ENCODE measurements around the gene KCNJ11. TPM values are rescaled to one million over a fixed set of nuclear protein-coding genes. Genes with fewer than 3 reads are reported as not detected.

KCNJ11 gene
- total RNA-seq, 1 donor from 2014 or later: 1.9 TPM

DNA sequence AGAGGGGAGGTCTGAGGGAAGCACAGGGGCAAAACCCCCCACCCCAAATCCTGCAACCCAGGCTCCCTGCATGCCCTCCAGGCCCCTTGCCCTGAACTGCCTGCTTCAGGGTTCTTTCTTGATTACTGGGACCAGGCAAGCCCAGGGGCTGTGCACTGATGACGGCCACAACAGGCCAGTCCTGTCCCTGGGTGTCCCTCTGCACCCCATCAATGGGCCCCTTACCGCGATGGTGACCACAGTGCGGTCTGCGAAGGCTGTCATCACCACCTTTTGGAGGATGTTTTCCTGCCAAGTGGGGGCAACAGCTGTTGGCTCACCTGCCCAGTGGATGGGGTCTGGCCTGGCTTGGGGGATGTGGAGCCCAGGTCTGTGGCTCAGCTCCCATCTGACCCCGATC is 5.0 kb upstream of the KCNJ11 start:
- Histone ChIP-seq H3K27me3 (peaks cover 4% of the 10 kb centered on the region), H3K27ac (no peak overlapping the region), H3K4me1 (peaks cover 7% of the 10 kb centered on the region), H4K20me1 (ENCODE audit: low read depth) (no peaks in the 10 kb centered on the region), H3K9me3 (ENCODE audit: low read depth) (no peaks in the 10 kb centered on the region), H3K36me3 (no peaks in the 10 kb centered on the region), H3F3A (ENCODE audit: low read depth) (peaks cover 6% of the 10 kb centered on the region), H3K79me2 (ENCODE audit: low read depth) (no peaks in the 10 kb centered on the region), H2AFZ (replicated peaks) (no peak overlapping the region), H3K9ac (no peak overlapping the region), H3K4me2 (no peak overlapping the region), H3K4me3 (no peak overlapping the region)
- DNase-seq (ENCODE audit: low spot score): no peak
- TF ChIP-seq, protein P1, sequence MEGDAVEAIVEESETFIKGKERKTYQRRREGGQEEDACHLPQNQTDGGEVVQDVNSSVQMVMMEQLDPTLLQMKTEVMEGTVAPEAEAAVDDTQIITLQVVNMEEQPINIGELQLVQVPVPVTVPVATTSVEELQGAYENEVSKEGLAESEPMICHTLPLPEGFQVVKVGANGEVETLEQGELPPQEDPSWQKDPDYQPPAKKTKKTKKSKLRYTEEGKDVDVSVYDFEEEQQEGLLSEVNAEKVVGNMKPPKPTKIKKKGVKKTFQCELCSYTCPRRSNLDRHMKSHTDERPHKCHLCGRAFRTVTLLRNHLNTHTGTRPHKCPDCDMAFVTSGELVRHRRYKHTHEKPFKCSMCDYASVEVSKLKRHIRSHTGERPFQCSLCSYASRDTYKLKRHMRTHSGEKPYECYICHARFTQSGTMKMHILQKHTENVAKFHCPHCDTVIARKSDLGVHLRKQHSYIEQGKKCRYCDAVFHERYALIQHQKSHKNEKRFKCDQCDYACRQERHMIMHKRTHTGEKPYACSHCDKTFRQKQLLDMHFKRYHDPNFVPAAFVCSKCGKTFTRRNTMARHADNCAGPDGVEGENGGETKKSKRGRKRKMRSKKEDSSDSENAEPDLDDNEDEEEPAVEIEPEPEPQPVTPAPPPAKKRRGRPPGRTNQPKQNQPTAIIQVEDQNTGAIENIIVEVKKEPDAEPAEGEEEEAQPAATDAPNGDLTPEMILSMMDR (IDR thresholded peaks at IDR 0.05): no peak
- TF ChIP-seq EZH2phosphoT487 (IDR thresholded peaks at IDR 0.05) (no peak), EZH2 (IDR thresholded peaks at IDR 0.05) (no peak)
- no peak overlapping the region for H3K4me3 Mint-ChIP-seq
- no peaks in the 10 kb centered on the region for H3K9me3 Mint-ChIP-seq
- peaks cover 6% of the 10 kb centered on the region for H3K4me1 Mint-ChIP-seq
- peaks cover 11% of the 10 kb centered on the region for H3K27me3 Mint-ChIP-seq (ENCODE audit: insufficient read depth, low read depth)
- H3K27ac Mint-ChIP-seq: no peak overlapping the region
- no peaks in the 10 kb centered on the region for H3K36me3 Mint-ChIP-seq

DNA sequence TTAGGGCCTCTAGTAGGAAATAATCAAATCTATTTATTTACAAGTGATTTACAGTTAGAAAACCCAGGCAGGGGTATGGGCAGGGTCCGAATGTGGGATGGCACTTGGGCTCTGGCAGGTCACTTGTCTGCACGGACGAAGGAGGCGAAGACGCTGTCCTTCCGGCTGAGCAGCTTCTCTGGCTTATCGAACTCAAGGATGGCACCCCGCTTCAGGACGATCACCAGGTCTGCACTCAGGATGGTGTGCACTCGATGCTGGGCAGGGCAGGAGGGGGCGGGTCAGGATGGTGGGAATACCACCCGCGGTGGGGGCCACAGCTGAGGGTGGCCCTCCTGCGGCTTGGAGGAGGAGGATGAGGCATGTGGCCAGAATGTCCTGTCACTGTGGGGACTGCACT is 4.4 kb upstream of the KCNJ11 start:
- Histone ChIP-seq H3K4me3 (no peak overlapping the region), H3K79me2 (ENCODE audit: low read depth) (no peaks in the 10 kb centered on the region), H3K27ac (no peak overlapping the region), H3K9me3 (ENCODE audit: low read depth) (no peaks in the 10 kb centered on the region), H3K27me3 (peaks cover 9% of the 10 kb centered on the region), H3K4me1 (peaks cover 8% of the 10 kb centered on the region), H3K9ac (no peak overlapping the region), H3K36me3 (no peaks in the 10 kb centered on the region), H3F3A (ENCODE audit: low read depth) (peaks cover 6% of the 10 kb centered on the region), H2AFZ (replicated peaks) (no peak overlapping the region), H3K4me2 (no peak overlapping the region), H4K20me1 (ENCODE audit: low read depth) (no peaks in the 10 kb centered on the region)
- TF ChIP-seq, protein P1 (IDR thresholded peaks at IDR 0.05): no peak
- TF ChIP-seq EZH2phosphoT487 (IDR thresholded peaks at IDR 0.05) (no peak), EZH2 (IDR thresholded peaks at IDR 0.05) (no peak)
- Mint-ChIP-seq H3K27ac (no peak overlapping the region), H3K9me3 (no peaks in the 10 kb centered on the region), H3K4me3 (no peak overlapping the region), H3K4me1 (peaks cover 6% of the 10 kb centered on the region), H3K27me3 (ENCODE audit: insufficient read depth, low read depth) (peaks cover 11% of the 10 kb centered on the region), H3K36me3 (no peaks in the 10 kb centered on the region)
- no peak for DNase-seq (ENCODE audit: low spot score)

DNA sequence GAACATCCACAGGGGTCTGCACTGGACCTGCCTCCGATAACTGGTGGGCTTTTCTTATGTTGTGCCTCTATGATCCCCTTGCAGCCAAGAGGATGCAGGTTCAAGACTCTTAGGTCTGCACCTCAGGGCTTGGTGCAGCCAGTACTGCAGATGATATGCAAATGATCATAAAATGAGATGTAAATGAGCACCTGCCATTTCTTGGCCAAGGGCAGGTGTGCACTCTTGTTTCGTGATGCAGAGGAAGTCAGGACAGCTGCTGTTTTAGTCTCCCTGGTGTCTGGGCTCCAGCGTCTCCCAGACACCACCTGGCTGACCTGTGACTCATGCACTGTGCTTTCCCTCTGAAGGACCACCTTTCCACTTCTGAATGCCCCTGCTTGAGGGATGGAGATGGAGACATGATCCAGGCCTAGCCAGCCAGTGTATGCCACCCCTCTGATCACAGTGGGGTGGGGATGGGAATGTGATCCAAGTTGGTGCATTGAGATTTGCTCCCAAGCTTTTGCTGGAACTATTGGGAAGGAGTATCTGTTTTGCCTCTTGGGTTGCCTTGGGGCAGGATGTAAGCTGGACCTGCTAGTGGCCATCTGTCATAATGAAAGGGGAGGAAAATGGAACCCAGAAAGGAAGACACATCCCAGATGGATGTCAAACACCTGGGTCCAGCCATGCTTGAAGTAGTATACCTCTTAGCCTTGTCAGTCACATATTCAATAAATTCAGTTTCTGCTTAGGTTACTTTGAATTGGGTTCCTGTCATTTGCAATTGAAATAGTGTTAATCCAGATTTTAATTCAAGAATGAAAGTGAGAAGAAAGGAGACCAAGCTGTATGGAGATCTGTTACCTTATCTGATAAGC is 3.3 kb upstream of the KCNJ11 start:
- H3K9ac ChIP-seq: no peak overlapping the region
- H3K9me3 Mint-ChIP-seq: no peaks in the 10 kb centered on the region
- H3K27ac ChIP-seq: no peak overlapping the region
- no peak overlapping the region for H3K4me2 ChIP-seq
- H3K36me3 Mint-ChIP-seq: peaks cover 3% of the 10 kb centered on the region
- no peak for DNase-seq (ENCODE audit: low spot score)
- H3K4me3 Mint-ChIP-seq: peak overlapping the region; percentile 8
- H3K79me2 ChIP-seq (ENCODE audit: low read depth): no peaks in the 10 kb centered on the region
- no peak overlapping the region for H3K27ac Mint-ChIP-seq
- peaks cover 13% of the 10 kb centered on the region for H3K27me3 ChIP-seq
- H3K9me3 ChIP-seq (ENCODE audit: low read depth): no peaks in the 10 kb centered on the region
- H3K36me3 ChIP-seq: no peaks in the 10 kb centered on the region
- no peak overlapping the region for H3K4me3 ChIP-seq
- H4K20me1 ChIP-seq (ENCODE audit: low read depth): no peaks in the 10 kb centered on the region
- peaks cover 8% of the 10 kb centered on the region for H3K4me1 ChIP-seq
- peaks cover 6% of the 10 kb centered on the region for H3K4me1 Mint-ChIP-seq
- no peak overlapping the region for H2AFZ ChIP-seq (replicated peaks)
- peaks cover 6% of the 10 kb centered on the region for H3F3A ChIP-seq (ENCODE audit: low read depth)
- peaks cover 13% of the 10 kb centered on the region for H3K27me3 Mint-ChIP-seq (ENCODE audit: insufficient read depth, low read depth)
- TF ChIP-seq, protein P1 (IDR thresholded peaks at IDR 0.05): no peak
- no peak for TF ChIP-seq EZH2 (IDR thresholded peaks at IDR 0.05)
- TF ChIP-seq EZH2phosphoT487 (IDR thresholded peaks at IDR 0.05): no peak

Measured in neural progenitor cell (in vitro differentiated cells).